GM19238 (cell line): ENCODE data around the gene SLC2A2.

ENCODE experiments used
- DNase-seq: peaks from one replicate; pipeline ENCODE4 v3.0.0; 2011; ENCODE audit warnings: low spot score; ENCODE audit not compliant: insufficient read length

Gene SLC2A2

GRCh38 chr3:171026597-171027293 is at the start of gene SLC2A2:
TSS of gene SLC2A2 (minus strand) at chr3:171026720. CDS start at chr3:171026670, 50 bp downstream.
- DNase-seq = no peak

DNA sequence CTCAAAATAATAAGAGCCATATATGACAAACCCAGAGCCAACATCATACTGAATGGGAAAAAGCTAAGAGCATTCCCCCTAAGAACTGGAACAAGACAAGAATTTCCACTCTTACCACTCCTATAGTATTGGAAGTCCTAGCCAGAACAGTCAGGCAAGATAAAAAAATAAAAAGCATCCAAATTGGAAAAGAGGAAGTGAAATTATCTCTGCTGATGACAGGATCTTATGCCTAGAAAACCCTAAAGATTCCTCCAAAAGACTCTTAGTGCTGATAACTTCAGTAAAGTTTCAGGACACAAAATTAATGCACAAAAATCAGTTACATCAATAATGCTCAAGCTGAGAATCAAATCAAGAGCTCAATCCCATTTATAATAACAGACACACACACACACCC is 45.9 kb upstream of the SLC2A2 start:
- no peak for DNase-seq

DNA sequence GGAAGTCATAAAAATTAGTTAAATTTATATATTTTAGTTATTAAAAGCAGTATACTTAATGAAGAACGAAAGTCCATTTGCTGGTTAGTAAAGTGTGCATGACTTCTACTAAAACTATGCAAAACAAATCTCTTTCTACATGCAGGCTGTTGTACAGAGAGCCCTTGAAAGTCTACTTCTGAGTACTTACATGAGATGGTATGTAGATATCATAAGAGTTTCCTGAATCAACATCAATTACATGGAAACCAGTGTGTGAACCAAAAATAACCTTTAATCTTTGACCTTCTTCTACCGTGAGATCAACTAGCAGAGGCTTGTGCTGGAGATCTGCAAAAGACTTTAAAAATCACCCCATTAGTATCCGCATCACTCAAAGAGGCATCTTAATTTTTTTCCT is 42.1 kb upstream of the SLC2A2 start:
- DNase-seq = no peak

GRCh38 chr3:171066206-171066605 is 39.7 kb upstream of the SLC2A2 start:
- DNase-seq = no peak

DNA sequence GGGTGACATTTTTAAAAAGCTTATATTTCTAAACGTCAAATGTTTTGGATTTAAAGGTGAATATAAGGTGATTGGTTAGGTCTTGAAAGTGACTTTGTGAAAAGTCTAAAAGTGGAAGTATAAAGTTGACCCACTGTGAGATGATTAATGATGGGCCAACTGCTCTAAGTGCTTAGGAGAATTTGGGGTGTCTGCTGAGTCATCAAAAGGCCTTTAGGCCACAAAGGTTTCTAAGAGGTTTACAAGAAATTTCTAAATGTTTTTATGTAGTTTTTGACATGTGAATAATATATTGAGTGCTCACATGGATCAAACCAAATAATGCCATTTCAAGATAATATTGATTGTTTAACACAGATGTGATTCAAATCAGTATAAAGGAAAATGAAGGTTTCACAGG is 39.2 kb upstream of the SLC2A2 start:
- no peak for DNase-seq

- no peak for DNase-seq
Measured at GRCh38 chr3:171064461-171064860, 37.9 kb upstream of the SLC2A2 start.

DNA sequence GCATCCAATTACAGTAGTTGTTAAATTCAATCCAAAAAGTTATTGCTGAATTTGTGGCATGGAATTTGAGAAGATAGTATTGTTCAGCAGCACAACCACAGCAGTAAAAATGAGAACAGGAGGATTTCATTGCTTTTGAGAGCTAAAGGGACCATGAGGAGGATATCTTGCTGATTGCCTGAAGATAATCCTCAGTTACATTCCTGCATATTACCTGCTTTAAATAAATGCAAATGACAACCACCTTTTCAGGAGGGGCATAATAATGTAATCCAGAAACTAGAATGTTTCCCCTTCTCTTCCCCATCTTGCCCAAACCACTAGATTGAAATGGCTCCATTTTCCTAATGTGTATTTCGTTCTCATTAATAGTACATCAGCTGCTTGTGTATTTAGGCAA is 35.2 kb upstream of the SLC2A2 start:
- DNase-seq = no peak

DNA sequence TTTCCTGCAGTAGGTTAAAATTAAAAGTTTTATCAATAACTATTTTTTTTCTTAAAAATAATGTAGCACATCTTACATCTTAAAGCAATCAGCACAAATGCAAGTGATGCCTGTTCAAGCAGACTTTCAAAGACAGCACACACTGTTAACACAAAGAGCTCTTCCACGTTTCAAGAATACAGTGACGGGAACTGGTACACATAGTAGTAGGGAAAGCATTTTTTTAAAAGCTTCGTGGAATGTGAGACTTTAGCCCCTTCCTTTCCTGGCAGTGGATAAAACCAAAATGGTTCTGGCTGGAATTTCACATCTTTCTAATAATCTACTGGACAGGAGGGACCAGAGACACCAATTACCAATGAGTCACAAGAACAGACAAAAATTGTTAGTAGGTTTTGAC is 33.5 kb upstream of the SLC2A2 start:
- no peak for DNase-seq

- no peak for DNase-seq
Measured at GRCh38 chr3:171058873-171059603, 32.5 kb upstream of the SLC2A2 start.

DNA sequence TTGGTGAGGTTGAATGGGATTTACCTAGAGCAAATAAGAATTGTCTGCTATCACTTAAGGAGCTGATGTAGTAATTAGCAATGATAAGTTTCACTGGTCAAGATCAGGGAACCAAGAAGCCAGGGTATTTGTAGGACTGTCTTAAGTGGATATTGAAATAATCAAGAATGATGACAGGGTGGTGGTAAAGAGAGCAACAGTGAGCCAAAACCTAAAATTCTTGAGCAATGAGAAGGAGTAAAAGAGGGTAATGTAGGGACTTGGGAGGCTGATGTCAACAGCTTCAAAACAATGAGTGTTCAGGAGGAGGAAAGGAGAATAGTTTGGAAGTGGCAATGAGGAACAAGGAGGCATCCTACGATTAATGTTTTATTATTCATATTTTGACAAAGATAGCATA is 31.5 kb upstream of the SLC2A2 start:
- DNase-seq = no peak

GRCh38 chr3:171057072-171057471 is 30.6 kb upstream of the SLC2A2 start:
- DNase-seq = no peak

GRCh38 chr3:171056528-171056927 is 30.0 kb upstream of the SLC2A2 start:
- no peak for DNase-seq

GRCh38 chr3:171055336-171056178 is 29.0 kb upstream of the SLC2A2 start:
- DNase-seq = no peak

DNA sequence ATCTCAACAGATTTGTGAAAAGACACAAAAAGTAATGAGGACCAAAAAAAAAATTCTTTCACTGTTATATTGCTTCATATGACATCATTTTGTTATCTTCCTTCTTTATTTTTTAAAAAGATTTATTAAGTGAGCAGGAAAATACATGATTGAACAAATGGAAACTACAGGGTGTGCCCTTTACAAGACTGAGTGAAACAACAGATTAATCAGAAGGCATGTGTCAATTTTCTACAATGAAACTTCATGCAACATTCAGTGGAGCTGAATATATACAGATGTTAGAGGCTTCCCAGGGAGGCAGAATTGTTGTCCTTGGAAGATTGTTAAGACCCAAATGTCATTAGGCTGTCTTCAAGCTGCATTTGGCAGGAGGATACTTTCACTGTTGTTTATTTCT is 28.4 kb upstream of the SLC2A2 start:
- DNase-seq = no peak

DNA sequence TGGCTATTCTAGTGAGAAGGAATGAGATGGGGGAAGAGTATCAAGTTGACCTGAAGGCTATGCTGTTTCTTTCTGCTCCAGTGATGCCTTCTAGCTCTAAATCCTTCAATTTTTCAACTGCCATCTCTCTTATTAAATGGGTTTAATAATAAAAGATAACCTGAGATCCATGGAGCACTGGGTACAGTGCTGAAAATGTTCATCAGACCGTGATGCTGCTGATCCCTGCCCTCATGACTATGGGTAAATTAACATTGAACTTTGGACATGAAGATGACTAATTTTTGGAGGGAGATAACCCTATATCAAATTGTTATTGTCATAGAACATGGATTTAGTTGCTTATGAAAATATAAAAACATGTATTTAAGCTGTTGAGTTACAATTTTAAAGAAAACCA is 27.7 kb upstream of the SLC2A2 start:
- no peak for DNase-seq

- peak; percentile 41 for DNase-seq
Measured at GRCh38 chr3:171049861-171050444, 23.4 kb upstream of the SLC2A2 start.

GRCh38 chr3:171046760-171047159 is 20.2 kb upstream of the SLC2A2 start:
- DNase-seq = no peak

GRCh38 chr3:171044835-171045793 is 18.6 kb upstream of the SLC2A2 start:
- no peak for DNase-seq

- DNase-seq = no peak
Measured at GRCh38 chr3:171044384-171044783, 17.9 kb upstream of the SLC2A2 start.

DNA sequence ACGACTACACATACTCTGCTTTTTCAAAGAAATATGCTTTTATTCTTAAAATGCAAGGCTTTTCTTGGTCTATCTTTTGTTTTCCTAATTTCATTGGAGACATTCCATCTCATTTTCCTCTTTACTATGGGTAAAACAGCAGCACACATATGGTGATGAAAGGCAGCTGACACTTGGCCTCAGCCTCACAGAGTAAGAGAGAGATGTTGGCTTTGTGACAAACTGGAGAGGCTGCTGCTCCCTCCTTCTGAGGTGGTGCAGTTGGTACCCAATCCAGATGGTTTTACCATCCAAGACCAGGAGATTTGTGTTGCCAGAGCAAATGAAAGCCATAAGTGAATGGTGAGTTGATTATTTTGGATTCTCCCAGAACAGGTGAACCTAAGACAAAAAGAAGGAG is 13.2 kb upstream of the SLC2A2 start:
- DNase-seq = no peak

- DNase-seq = no peak
Measured at GRCh38 chr3:171038342-171038741, 11.8 kb upstream of the SLC2A2 start.
